Rectal smooth muscle tissue (tissue), 1 donor: ENCODE data around the gene NXF1.
"Not testable (repeated sequence)": the region's sequence is repeated elsewhere in the genome, so short reads cannot be mapped to it uniquely, and the experiment has no call there.

ENCODE experiments used
- H3K27ac ChIP-seq: one replicate; pipeline ENCODE4 v1.7.0; 2013; ENCODE audit warnings: low read depth, low read length, inconsistent platforms
- H3K27me3 ChIP-seq: one replicate; pipeline ENCODE4 v1.7.0; 2013; ENCODE audit warnings: low read length; ENCODE audit not compliant: control insufficient read depth, insufficient read depth
- H3K36me3 ChIP-seq: one replicate; pipeline ENCODE4 v1.7.0; 2013; ENCODE audit warnings: low read length; ENCODE audit not compliant: control insufficient read depth, insufficient read depth
- H3K4me1 ChIP-seq: one replicate; pipeline ENCODE4 v1.7.0; 2013; ENCODE audit warnings: low read length; ENCODE audit not compliant: control insufficient read depth, insufficient read depth
- H3K4me3 ChIP-seq: one replicate; pipeline ENCODE4 v1.7.0; 2013; ENCODE audit warnings: low read length
- H3K9ac ChIP-seq: one replicate; pipeline ENCODE4 v1.7.0; 2013; ENCODE audit warnings: low read length

NXF1 gene

GRCh38 chr11:62842891-62843290, 37.7 kb upstream of the NXF1 start:
- Histone ChIP-seq H3K4me3 (peak overlapping the region; percentile 73), H3K27ac (peak overlapping the region; percentile 100), H3K4me1 (peaks cover 12% of the 10 kb centered on the region)
- not testable (repeated sequence) for H3K27me3 ChIP-seq, H3K36me3 ChIP-seq, H3K9ac ChIP-seq

GRCh38 chr11:62842171-62842741, 37.0 kb upstream of the NXF1 start:
- peaks cover 12% of the 10 kb centered on the region for H3K4me1 ChIP-seq
- peak overlapping the region; percentile 100 for H3K27ac ChIP-seq
- peak overlapping the region; percentile 73 for H3K4me3 ChIP-seq
- no peaks in the 10 kb centered on the region for H3K27me3 ChIP-seq
- H3K36me3 ChIP-seq = no peaks in the 10 kb centered on the region
- peak overlapping the region; percentile 66 for H3K9ac ChIP-seq

GRCh38 chr11:62841361-62842170, 36.3 kb upstream of the NXF1 start:
- Histone ChIP-seq H3K36me3 (no peaks in the 10 kb centered on the region), H3K9ac (peak overlapping the region; percentile 66), H3K27me3 (no peaks in the 10 kb centered on the region), H3K4me1 (peaks cover 12% of the 10 kb centered on the region), H3K27ac (peak overlapping the region; percentile 100), H3K4me3 (peak overlapping the region; percentile 96)

GRCh38 chr11:62840721-62841360, 35.6 kb upstream of the NXF1 start:
- peak overlapping the region; percentile 96 for H3K4me3 ChIP-seq
- peak overlapping the region; percentile 100 for H3K27ac ChIP-seq
- peak overlapping the region; percentile 77 for H3K9ac ChIP-seq
- not testable (repeated sequence) for H3K36me3 ChIP-seq, H3K27me3 ChIP-seq
- peaks cover 12% of the 10 kb centered on the region for H3K4me1 ChIP-seq

- Histone ChIP-seq H3K36me3 (peaks cover 9% of the 10 kb centered on the region), H3K9ac (peak within 1 kb of the TSS; percentile 77), H3K4me1 (peaks cover 12% of the 10 kb centered on the region), H3K27ac (peak within 1 kb of the TSS; percentile 100), H3K4me3 (peak within 1 kb of the TSS; percentile 96), H3K27me3 (no peaks in the 10 kb centered on the region)
Measured at GRCh38 chr11:62839050-62839945, 34.1 kb upstream of the NXF1 start, which contains the start of gene WDR74. TSS of gene WDR74 (minus strand) at chr11:62839590. CDS start at chr11:62839570, 20 bp downstream.

GRCh38 chr11:62835336-62835735, 30.1 kb upstream of the NXF1 start:
- Histone ChIP-seq H3K27ac (no peak overlapping the region), H3K4me1 (peaks cover 9% of the 10 kb centered on the region), H3K27me3 (no peaks in the 10 kb centered on the region), H3K9ac (no peak overlapping the region), H3K36me3 (peaks cover 9% of the 10 kb centered on the region), H3K4me3 (no peak overlapping the region)

GRCh38 chr11:62832336-62833234, 27.3 kb upstream of the NXF1 start, which contains the start of gene TEX54:
TSS of gene TEX54 (minus strand) at chr11:62832841.
- peak within 1 kb of the TSS; percentile 98 for H3K9ac ChIP-seq
- H3K27ac ChIP-seq = peak within 1 kb of the TSS; percentile 98
- H3K4me1 ChIP-seq = peaks cover 6% of the 10 kb centered on the region
- H3K4me3 ChIP-seq = peak within 1 kb of the TSS; percentile 94
- H3K27me3 ChIP-seq = no peaks in the 10 kb centered on the region
- peaks cover 9% of the 10 kb centered on the region for H3K36me3 ChIP-seq

- Histone ChIP-seq H3K27ac (peak within 1 kb of the TSS; percentile 98), H3K4me1 (peaks cover 6% of the 10 kb centered on the region), H3K36me3 (peaks cover 17% of the 10 kb centered on the region)
Measured at GRCh38 chr11:62831520-62832335, 26.5 kb upstream of the NXF1 start, which contains the start of gene STX5. TSS of gene STX5 (minus strand) at chr11:62832051. CDS start at chr11:62831243, 808 bp downstream.

GRCh38 chr11:62830904-62831519, 25.8 kb upstream of the NXF1 start:
- peaks cover 6% of the 10 kb centered on the region for H3K4me1 ChIP-seq
- H3K36me3 ChIP-seq = peaks cover 17% of the 10 kb centered on the region
- H3K9ac ChIP-seq = peak overlapping the region; percentile 81
- no peaks in the 10 kb centered on the region for H3K27me3 ChIP-seq
- peak overlapping the region; percentile 83 for H3K4me3 ChIP-seq
- peak overlapping the region; percentile 98 for H3K27ac ChIP-seq

More at GRCh38 chr11:62831520-62832335, 26.5 kb upstream of the NXF1 start, which contains the start of gene STX5:
- Histone ChIP-seq H3K27me3 (no peaks in the 10 kb centered on the region), H3K4me3 (peak within 1 kb of the TSS; percentile 94), H3K9ac (peak within 1 kb of the TSS; percentile 98)

GRCh38 chr11:62828130-62828529, 22.9 kb upstream of the NXF1 start:
- H3K4me3 ChIP-seq, H3K9ac ChIP-seq, H3K4me1 ChIP-seq, H3K27me3 ChIP-seq, H3K27ac ChIP-seq: not testable (repeated sequence)
- peaks cover 32% of the 10 kb centered on the region for H3K36me3 ChIP-seq
